Mesothelial cell of epicardium (in vitro differentiated cells): ENCODE data around the gene FIGN. TPM values are rescaled to one million over a fixed set of nuclear protein-coding genes. Genes with fewer than 3 reads are reported as not detected.

Source experiments
- DNase-seq, 2 experiments: peaks; one replicate each; pipeline ENCODE4 v3.0.0; 2021; ENCODE audit warnings: low spot score in 2 of 2; ENCODE audit not compliant: unreplicated experiment in 2 of 2
- H3K27ac Mint-ChIP-seq: 2 replicates; pipeline ENCODE4 v1.8.0; 2021; ENCODE audit warnings: mixed read lengths
- H3K27me3 Mint-ChIP-seq: 2 replicates; pipeline ENCODE4 v1.8.0; 2021; ENCODE audit warnings: low read depth, mixed read lengths
- H3K36me3 Mint-ChIP-seq: 2 replicates; pipeline ENCODE4 v1.8.0; 2021; ENCODE audit warnings: mixed read lengths
- H3K4me1 Mint-ChIP-seq: 2 replicates; pipeline ENCODE4 v1.8.0; 2021; ENCODE audit warnings: mixed read lengths
- H3K4me3 Mint-ChIP-seq: 2 replicates; pipeline ENCODE4 v1.8.0; 2021; ENCODE audit warnings: mild to moderate bottlenecking, moderate library complexity, mixed read lengths
- H3K9me3 Mint-ChIP-seq: 2 replicates; pipeline ENCODE4 v1.8.0; 2021; ENCODE audit warnings: mixed read lengths
- total RNA-seq: library from RNA; stranded (reverse); gene quantifications from 3 replicates; pipeline ENCODE4 v1.2.1, GENCODE V29; 2021
- TF ChIP-seq, protein P1 (sequence below): fragments of 200-600 bp; sonication (generic); IDR thresholded peaks from one replicate; pipeline ENCODE4 v1.5.0; 2021; ENCODE audit warnings: antibody characterized with exemption; ENCODE audit not compliant: unreplicated experiment

The FIGN gene
- total RNA-seq, 1 donor from 2014 or later: 11.5 TPM

DNA sequence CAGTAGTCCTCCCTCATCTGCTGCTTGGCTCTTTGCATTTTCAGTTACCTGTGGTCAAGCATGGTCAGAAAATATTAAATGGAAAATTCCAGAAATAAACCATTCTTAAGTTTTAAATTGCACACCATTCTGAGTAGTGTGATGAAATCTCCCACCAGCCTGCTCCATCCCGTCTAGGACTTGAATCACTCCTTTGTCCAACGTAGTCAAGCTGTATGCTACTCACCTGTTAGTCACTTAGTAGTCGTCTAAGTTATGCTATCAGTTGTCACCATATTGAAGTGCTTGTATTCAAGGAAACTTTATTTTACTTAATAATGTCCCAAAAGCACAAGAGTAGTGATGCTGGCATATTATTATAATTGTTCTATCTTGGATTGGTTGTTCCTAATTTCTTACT lies 172.5 kb downstream of the FIGN start:
- TF ChIP-seq, protein P1, sequence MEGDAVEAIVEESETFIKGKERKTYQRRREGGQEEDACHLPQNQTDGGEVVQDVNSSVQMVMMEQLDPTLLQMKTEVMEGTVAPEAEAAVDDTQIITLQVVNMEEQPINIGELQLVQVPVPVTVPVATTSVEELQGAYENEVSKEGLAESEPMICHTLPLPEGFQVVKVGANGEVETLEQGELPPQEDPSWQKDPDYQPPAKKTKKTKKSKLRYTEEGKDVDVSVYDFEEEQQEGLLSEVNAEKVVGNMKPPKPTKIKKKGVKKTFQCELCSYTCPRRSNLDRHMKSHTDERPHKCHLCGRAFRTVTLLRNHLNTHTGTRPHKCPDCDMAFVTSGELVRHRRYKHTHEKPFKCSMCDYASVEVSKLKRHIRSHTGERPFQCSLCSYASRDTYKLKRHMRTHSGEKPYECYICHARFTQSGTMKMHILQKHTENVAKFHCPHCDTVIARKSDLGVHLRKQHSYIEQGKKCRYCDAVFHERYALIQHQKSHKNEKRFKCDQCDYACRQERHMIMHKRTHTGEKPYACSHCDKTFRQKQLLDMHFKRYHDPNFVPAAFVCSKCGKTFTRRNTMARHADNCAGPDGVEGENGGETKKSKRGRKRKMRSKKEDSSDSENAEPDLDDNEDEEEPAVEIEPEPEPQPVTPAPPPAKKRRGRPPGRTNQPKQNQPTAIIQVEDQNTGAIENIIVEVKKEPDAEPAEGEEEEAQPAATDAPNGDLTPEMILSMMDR: no peak

DNA sequence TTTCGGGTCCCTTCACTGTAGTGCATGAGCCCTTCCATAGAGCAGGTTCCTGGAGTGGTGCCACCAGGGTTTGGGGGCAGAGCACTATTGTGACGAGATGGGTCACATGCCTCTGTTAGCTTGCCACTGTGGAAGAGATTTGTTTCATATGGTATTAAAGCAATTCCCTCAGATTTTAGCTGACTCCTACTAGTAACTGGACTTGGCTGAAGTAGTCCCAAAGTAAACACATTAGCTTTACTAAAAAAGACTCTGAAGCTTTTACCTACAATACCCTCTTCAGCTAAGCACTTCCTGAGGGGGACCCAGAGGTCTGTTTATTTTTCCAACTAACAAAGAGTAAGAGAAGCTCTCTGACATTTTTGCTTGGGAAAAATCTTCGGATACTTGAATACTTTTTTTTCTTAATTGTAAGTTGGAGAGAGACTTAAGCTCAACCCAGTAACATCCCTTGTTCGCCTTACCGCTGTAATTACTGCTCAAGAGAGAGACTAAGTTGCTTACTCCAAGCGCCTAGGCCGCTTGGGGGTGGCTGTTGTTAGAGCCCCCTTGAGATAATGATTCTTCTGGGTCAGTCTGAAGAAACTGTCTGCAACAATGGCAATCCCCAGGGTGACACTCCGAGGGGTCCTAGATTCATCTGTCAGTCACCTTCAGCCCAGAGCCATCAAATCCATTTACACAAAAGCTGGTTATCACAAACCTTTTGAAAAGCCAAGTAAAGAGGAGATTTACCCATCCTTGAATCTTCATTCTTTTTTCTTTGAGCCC lies 177.4 kb downstream of the FIGN start:
- Mint-ChIP-seq H3K27ac (no peak overlapping the region), H3K9me3 (peaks cover 8% of the 10 kb centered on the region), H3K27me3 (no peaks in the 10 kb centered on the region), H3K36me3 (no peaks in the 10 kb centered on the region), H3K4me3 (no peak overlapping the region), H3K4me1 (peaks cover 37% of the 10 kb centered on the region)
- TF ChIP-seq, protein P1: no peak
- no peak for DNase-seq

More for the DNA sequence above, 172.5 kb downstream of the FIGN start:
- Mint-ChIP-seq H3K27me3 (no peaks in the 10 kb centered on the region), H3K9me3 (no peaks in the 10 kb centered on the region), H3K27ac (no peak overlapping the region), H3K4me3 (no peak overlapping the region), H3K36me3 (no peaks in the 10 kb centered on the region), H3K4me1 (no peaks in the 10 kb centered on the region)
- DNase-seq: no peak

DNA sequence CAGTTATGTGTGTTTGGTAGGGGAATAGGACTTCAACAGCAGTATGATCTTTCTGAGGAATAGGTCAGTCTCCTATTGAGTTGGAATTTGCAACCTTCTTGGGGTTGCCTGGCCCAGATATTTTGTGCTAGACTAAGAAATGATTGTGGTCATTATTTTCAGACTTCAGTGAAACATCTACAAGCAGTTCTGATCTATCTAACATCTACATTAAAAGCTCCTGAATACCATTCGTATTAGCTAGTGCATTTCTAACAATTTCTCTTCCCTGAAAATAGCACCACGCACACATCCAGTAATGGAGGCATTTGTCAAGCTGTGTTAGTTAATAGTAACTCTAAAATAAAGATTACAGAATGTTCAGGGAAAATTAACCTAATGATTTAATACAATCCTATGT lies 179.3 kb downstream of the FIGN start:
- Mint-ChIP-seq H3K4me3 (no peak overlapping the region), H3K9me3 (peaks cover 8% of the 10 kb centered on the region), H3K27me3 (no peaks in the 10 kb centered on the region), H3K4me1 (peaks cover 44% of the 10 kb centered on the region), H3K27ac (peak overlapping the region; percentile 52), H3K36me3 (no peaks in the 10 kb centered on the region)
- no peak for DNase-seq
- TF ChIP-seq, protein P1: no peak

DNA sequence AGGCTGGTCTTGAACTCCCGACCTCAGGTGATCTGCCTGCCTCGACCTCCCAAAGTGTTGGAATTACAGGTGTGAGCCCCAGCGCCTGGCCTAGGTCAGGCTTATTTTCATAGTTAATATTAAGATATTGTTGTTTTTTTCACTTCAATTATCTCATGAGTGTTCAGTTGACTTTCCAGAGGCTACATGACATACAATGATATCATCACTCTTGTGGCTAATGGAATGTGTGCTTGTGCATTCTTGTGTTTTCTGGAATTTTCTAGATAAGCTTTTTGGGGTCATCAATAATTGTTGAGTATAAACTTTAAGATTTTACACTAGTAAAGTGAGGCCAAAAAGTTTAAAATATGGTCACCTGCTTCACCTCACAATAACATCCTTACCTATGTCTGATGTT lies 180.9 kb downstream of the FIGN start:
- H3K27ac Mint-ChIP-seq: peak overlapping the region; percentile 47
- H3K9me3 Mint-ChIP-seq: peaks cover 8% of the 10 kb centered on the region
- no peaks in the 10 kb centered on the region for H3K36me3 Mint-ChIP-seq
- DNase-seq: no peak
- TF ChIP-seq, protein P1: no peak
- peaks cover 52% of the 10 kb centered on the region for H3K4me1 Mint-ChIP-seq
- no peaks in the 10 kb centered on the region for H3K27me3 Mint-ChIP-seq
- no peak overlapping the region for H3K4me3 Mint-ChIP-seq

DNA sequence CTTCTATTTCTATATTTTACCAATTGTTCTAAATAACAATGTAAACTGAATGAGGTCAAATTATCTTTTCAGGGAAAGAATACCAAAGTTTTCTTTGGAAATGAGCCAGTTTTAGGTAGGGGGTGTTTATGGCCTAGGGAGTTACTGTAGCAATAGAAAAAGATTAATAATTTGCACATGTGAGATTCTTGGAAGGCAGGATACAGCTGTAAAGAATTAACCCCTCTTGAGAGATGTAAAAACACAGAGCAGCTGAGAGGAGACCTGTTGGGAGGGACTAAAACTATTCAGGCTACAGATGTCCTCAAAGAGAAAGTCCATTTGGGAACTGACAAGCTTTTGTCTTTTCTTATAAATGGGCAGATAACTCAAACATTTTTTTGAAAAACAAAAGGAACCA lies 182.2 kb downstream of the FIGN start:
- no peak for DNase-seq
- TF ChIP-seq, protein P1: no peak
- H3K4me3 Mint-ChIP-seq: no peak overlapping the region
- H3K4me1 Mint-ChIP-seq: peaks cover 52% of the 10 kb centered on the region
- no peaks in the 10 kb centered on the region for H3K36me3 Mint-ChIP-seq
- H3K27me3 Mint-ChIP-seq: no peaks in the 10 kb centered on the region
- no peak overlapping the region for H3K27ac Mint-ChIP-seq
- peaks cover 8% of the 10 kb centered on the region for H3K9me3 Mint-ChIP-seq

DNA sequence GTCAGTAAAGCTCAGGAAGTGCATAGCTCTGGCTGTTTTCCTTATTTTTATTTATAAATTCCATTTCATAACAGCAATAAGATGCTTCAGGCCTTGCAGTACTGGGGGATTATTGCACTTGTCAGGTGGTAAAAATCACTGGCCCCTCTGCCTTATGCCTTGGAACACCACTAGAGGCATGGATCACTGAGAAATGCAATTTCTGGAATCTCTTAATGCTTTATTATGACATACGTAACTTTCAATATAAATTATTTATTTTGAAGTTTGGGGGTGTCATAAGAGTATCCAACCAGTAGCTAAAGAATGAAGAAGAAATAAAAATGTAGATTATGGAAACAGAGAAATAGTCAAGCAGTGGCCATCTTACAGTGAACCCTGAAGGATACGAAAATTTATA lies 183.1 kb downstream of the FIGN start:
- Mint-ChIP-seq H3K4me3 (no peak overlapping the region), H3K27me3 (no peaks in the 10 kb centered on the region), H3K9me3 (peaks cover 6% of the 10 kb centered on the region), H3K4me1 (peaks cover 52% of the 10 kb centered on the region), H3K36me3 (no peaks in the 10 kb centered on the region), H3K27ac (no peak overlapping the region)
- DNase-seq: no peak
- TF ChIP-seq, protein P1: no peak
